Mucosa of stomach (tissue), 1 donor: ENCODE results near the gene NKTR.

Experiments used
- H3K27me3 ChIP-seq: one replicate; pipeline ENCODE4 v1.7.0; 2013; ENCODE audit warnings: mild to moderate bottlenecking, low read length; ENCODE audit not compliant: control insufficient read depth, insufficient read depth
- H3K36me3 ChIP-seq: one replicate; pipeline ENCODE4 v1.7.0; 2013; ENCODE audit warnings: low read length; ENCODE audit not compliant: control insufficient read depth, insufficient read depth
- H3K4me1 ChIP-seq: one replicate; pipeline ENCODE4 v1.7.0; 2013; ENCODE audit warnings: mild to moderate bottlenecking, low read length; ENCODE audit not compliant: control insufficient read depth, insufficient read depth
- H3K4me3 ChIP-seq: one replicate; pipeline ENCODE4 v1.7.0; 2013; ENCODE audit warnings: low read length
- H3K9ac ChIP-seq: one replicate; pipeline ENCODE4 v1.7.0; 2013; ENCODE audit warnings: mild to moderate bottlenecking, low read length, moderate library complexity
- H3K9me3 ChIP-seq: one replicate; pipeline ENCODE4 v1.7.0; 2013; ENCODE audit warnings: mild to moderate bottlenecking, low read length, moderate library complexity; ENCODE audit not compliant: control insufficient read depth
- donor health status: Pancreatic carcinoma.

Gene NKTR

DNA sequence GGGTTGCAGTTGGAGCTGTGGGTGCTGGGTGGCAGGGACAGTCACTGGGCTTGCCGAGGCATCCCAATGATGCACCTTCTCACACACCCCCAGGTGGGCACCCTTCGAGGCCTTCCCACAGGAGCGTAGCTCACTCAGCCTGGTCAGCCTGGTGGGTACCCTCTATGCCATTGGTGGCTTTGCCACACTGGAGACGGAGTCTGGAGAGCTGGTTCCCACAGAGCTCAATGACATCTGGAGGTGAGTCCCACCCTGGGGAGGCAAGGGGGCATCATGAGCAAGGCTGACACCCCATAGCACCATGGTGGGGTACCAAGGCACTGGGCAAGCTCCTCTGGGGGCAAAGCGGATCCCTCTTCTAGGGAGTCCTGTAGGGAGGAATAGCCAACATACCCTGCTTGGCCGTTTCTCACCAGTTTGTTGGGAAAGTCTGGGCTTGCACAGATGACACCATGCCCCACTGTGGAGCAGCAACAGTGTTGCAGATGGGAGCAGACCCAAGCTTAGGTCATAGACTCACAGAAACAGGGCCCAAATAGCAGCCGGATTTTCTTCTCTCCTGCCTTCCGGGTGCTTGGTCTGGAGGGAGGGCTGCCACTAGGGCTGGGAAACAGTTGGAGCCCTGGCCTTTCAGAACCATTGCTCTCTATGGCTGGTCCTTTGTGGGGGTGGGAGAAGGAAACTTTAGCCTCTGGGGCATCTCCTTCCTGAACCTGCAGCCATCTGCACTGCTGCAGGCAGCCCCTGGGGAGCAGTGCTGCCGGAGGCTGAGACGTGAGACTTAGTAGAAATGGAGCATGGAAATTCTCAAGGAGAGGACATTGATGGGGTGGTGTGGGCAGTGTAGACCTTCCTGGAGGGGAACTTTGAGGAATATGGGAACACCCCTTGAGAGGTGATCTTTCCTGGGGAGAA lies 90.5 kb downstream of the NKTR start:
- no peaks in the 10 kb centered on the region for H3K36me3 ChIP-seq
- H3K4me3 ChIP-seq: no peak overlapping the region
- H3K4me1 ChIP-seq: no peaks in the 10 kb centered on the region
- H3K9me3 ChIP-seq: no peaks in the 10 kb centered on the region
- no peak overlapping the region for H3K9ac ChIP-seq
- peaks cover 11% of the 10 kb centered on the region for H3K27me3 ChIP-seq

DNA sequence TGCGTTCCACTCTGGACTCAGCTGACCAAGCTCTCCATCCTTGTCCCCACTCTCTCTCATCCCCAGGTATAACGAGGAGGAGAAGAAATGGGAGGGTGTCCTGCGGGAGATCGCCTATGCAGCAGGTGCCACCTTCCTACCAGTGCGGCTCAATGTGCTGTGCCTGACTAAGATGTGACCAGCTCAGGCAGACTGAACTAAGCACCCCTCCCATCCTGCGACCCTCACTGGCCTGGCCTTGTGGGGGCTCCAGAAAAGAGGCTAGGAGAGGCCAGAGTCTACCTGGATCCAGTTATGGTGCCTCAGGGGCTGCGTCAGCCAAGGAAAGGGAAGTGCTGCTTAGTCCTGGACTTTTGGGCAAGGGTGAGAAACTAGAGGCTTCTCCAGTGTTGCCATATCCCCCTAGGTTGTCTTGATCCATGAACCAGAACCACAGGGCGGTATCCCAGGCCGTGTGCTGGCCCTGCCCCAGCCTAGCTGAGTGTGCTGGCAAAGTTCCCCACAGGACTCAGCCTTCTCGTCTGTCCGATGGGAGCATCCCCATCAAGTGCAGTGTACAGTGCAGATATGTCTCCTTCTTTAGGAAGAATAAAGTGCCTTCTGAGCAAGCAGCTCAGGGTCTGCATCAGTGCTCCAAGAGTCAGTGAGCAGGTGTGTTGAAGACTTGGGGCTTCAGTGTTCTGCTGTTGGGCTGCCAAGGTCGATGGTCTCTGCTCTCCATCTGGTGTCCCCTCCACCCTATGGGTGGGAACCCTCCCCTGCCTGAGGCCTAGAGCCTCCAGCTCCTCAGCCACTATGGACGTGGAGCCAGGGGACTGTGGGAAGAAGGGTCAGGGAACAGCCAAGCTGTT lies 91.6 kb downstream of the NKTR start:
- Histone ChIP-seq H3K27me3 (peaks cover 3% of the 10 kb centered on the region), H3K4me1 (no peaks in the 10 kb centered on the region), H3K4me3 (no peak overlapping the region), H3K9ac (no peak overlapping the region), H3K36me3 (no peaks in the 10 kb centered on the region), H3K9me3 (no peaks in the 10 kb centered on the region)

DNA sequence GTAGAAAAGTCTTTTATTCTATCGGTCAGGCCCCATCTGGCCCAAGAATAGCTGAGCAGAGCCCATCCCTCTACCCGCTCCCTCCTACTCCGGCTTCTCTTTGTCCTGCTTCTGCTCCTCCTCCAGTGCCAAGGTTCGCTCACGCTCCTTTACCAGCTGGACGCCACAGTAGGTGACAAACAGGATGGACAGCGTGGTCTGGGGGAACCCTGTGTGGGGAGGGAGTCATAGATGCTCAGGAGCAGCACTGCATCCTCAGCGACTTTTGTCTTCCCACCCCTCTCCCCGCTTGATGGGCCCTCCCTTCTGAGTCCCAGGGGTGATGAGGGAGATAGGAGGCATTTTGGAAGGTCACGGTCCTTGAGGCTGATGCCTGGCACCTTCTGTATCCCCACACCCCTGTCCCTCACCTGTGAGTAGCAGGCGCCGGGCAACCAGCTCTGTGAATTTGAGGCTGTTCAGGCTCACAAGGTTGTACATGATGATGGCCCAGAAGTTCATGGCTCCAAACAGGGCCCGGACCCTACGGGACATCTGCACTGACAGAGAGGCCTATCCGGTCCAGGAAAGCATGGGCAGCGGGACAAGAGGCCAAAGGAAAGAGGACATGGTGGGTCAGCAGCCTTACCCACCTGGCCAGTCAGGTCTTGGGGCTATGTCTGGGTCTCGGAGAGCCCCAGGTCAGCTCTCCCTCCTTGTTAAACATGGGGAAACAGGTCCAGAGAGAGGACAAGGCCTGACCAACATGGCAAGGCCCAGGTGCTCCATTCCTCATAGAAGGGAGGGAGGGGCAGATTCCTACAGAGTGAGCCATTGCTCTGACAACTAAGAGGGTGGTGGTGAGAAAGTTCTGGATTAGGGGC lies 92.4 kb downstream of the NKTR start:
- Histone ChIP-seq H3K36me3 (no peaks in the 10 kb centered on the region), H3K4me1 (no peaks in the 10 kb centered on the region), H3K9ac (no peak overlapping the region), H3K9me3 (no peaks in the 10 kb centered on the region), H3K4me3 (no peak overlapping the region), H3K27me3 (peaks cover 3% of the 10 kb centered on the region)

DNA sequence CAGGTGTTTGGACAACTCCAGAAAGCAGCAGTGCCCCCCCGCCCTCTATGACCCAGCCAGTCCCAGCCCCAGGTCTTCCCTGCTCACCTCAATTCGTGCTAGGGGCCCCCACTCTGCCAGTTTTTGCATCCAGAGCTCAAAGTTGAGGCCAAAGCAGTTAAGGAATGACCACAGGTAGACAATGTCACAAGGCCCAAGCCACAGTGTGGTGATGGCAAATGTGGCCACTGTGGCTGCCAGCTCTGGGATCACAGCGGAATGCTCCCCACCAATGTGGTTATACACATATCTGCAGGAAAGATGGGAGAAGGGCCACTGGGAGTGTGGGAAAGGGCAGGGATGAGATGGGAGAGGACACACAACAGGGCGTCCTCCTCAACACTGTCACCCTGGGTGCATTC lies 93.0 kb downstream of the NKTR start:
- Histone ChIP-seq H3K36me3 (no peaks in the 10 kb centered on the region), H3K4me3 (no peak overlapping the region), H3K27me3 (peaks cover 3% of the 10 kb centered on the region), H3K4me1 (no peaks in the 10 kb centered on the region), H3K9me3 (no peaks in the 10 kb centered on the region), H3K9ac (no peak overlapping the region)

DNA sequence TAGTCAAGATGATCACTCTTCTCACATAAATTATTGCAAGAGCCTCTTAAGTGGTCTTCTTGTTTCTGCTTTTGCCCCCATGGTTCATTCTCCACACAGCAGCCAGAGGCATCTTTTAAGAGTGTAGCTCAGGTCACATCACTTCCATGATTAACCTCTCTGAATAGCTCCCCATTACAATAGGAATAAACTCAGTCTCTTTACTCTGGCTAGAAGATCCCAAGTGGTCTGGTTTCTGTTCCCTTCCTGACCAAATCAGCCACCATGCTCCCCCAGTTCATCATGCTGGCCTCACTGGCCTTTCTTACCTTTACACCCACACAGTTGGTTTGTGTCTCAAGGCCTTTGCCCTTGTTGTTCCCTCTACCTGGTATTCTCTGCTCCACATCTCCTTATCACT lies 93.9 kb downstream of the NKTR start:
- Histone ChIP-seq H3K4me3 (no peak overlapping the region), H3K9ac (no peak overlapping the region), H3K9me3 (no peaks in the 10 kb centered on the region), H3K36me3 (no peaks in the 10 kb centered on the region), H3K27me3 (peaks cover 3% of the 10 kb centered on the region), H3K4me1 (no peaks in the 10 kb centered on the region)

DNA sequence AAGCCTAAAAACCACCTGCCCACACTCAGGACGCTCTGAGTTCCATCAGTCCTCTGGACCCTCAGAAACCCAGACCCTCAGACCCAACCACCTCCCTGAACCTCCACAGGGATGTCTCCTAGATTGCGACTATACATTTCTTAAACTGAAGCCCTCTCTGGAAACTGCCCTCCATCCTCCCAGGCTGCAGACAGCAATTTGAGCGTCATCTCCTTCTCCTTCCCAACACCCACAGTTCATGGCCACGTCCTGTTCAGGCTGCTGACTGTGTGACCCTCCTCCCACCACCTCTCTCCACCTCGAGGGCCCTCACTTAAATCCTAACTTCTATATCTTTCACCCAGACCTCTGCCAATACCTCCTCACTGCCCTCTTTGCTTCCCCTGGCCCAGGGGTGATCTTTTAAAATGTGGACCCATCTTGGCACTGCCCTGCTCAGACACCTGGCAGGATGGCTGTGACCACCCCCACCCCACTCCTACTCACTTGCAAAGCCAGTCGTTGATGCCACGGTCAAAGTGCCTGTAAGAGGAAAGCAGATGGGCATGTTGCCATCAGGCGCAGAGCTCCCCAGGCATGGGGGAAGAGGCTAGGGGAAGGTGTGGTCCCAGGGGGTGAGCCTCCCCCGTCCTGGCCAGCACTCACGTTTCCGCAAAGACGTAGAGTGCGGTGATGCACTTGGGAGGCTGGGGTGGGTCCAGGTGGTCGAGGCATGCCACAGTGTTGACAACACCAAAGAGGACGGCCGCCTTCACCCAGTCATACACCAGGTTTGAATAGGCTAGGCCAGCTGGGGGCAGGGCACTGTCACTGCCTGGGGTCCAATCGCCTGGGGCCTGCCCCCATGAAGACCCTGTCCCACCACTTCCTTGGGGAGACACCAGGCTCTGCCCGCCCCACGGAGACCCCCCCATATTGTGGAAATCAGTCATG lies 96.1 kb downstream of the NKTR start:
- H3K36me3 ChIP-seq: no peaks in the 10 kb centered on the region
- H3K9me3 ChIP-seq: no peaks in the 10 kb centered on the region
- no peaks in the 10 kb centered on the region for H3K4me1 ChIP-seq
- H3K4me3 ChIP-seq: no peak overlapping the region
- peaks cover 7% of the 10 kb centered on the region for H3K27me3 ChIP-seq
- H3K9ac ChIP-seq: no peak overlapping the region

DNA sequence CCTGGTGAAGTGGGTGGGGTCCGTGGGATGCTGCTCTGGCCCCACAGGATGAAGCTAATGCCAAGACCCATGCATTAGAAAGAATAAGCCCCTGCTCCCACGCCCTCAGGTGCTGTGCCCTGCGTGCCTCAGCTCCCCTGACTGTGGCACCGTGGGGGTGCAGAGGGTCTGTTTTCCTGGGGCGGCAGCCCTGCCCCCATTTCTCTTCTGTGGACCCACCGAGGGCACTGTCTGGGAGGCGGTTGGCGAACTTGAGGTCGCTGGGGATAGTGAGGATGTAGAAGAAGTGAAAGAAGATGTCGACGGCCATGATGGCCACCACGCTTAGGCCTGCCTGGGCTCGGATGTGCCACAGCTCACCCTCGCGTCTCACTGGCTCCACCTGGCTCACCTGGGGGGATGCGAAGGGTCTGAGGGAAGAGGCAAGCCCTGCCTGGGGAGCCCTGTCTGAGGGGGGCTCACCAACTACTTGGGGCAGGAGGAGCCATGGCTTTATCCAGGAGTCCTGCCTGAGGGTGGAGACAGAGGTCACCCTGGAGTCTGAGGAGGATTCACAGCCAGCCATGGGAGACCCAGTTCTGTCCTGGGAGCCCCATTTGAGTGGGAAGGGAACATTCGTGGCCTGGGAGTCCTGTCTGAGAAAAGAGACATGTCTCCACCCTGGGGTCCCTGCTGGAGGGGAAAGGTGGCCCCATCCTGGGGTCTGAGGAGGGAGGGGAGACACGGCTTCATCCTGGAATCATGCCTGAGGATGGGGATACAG lies 97.0 kb downstream of the NKTR start:
- Histone ChIP-seq H3K36me3 (no peaks in the 10 kb centered on the region), H3K9ac (no peak overlapping the region), H3K9me3 (no peaks in the 10 kb centered on the region), H3K4me3 (no peak overlapping the region), H3K4me1 (no peaks in the 10 kb centered on the region), H3K27me3 (peaks cover 7% of the 10 kb centered on the region)
